ENCODE data around the gene RGS1. TPM values are rescaled to one million over a fixed set of nuclear protein-coding genes. Genes with fewer than 3 reads are reported as not detected.

The RGS1 gene
- total and polyA plus RNA-seq, 2 of the 4 experiments (the other 2 are of a cell fraction) = not detected

GRCh38 chr1:192626366-192627179 lies 51.0 kb downstream of the RGS1 start (continued):
- TF ChIP-seq ELK1 (IDR thresholded peaks at IDR 0.05; ENCODE audit: borderline replicate concordance, low read depth, low read length) (no peak), RFX5 (IDR thresholded peaks at IDR 0.05; ENCODE audit: low read depth, low read length) (no peak), MAFK (IDR thresholded peaks at IDR 0.05; ENCODE audit: low read depth, low read length) (no peak), POLR2A (IDR thresholded peaks at IDR 0.05; ENCODE audit: low read depth, low read length) (no peak)

- H2BK120ac ChIP-seq (ENCODE audit: low read depth, low read length) = no peak overlapping the region
- H4K91ac ChIP-seq (ENCODE audit: insufficient read depth, low read depth, low read length) = no peak overlapping the region
- H2BK20ac ChIP-seq (ENCODE audit: low read depth, low read length) = no peak overlapping the region
- no peak overlapping the region for H3K23ac ChIP-seq (ENCODE audit: low read depth, low read length)
- H3K27ac ChIP-seq (ENCODE audit: insufficient read depth, low read length) = no peak overlapping the region
- H3K9ac ChIP-seq (ENCODE audit: low read depth, low read length) = no peak overlapping the region
- H3K9me3 ChIP-seq (ENCODE audit: control insufficient read depth, insufficient read depth, low read length) = no peaks in the 10 kb centered on the region
- BruUV-seq (replicated peaks) = no TSS peak
- ChIA-PET POLR2A (ENCODE audit: unreplicated experiment) (no interaction called here), CTCF (no interaction called here)
- H2BK15ac ChIP-seq (ENCODE audit: low read depth, low read length) = no peak overlapping the region
- no peak overlapping the region for H4K8ac ChIP-seq (ENCODE audit: low read depth in 2 of 2, low read length in 2 of 2)
- H3K4ac ChIP-seq (ENCODE audit: low read depth, low read length) = no peak overlapping the region
- no peak overlapping the region for H2AFZ ChIP-seq (replicated peaks; ENCODE audit: low read length, poor library complexity)
- no peak overlapping the region for H2BK5ac ChIP-seq (ENCODE audit: low read depth, low read length, poor library complexity, severe bottlenecking)
- H4K5ac ChIP-seq (ENCODE audit: low read depth, low read length) = no peak overlapping the region
- no peak overlapping the region for H3K56ac ChIP-seq (ENCODE audit: extremely low read depth, insufficient read depth, low read length)
- dilution Hi-C loops (cut with HindIII; ENCODE audit: low sequenced_read_pairs, unreplicated experiment) (no loop called here), in situ Hi-C loops (cut with MboI; ENCODE audit: low sequenced_read_pairs) (no loop called here), intact Hi-C loops (cut with micrococcal nuclease) (loop anchor here (2.0 kb wide), 1 partner anchor 177 kb away; no protein-coding TSS in a partner anchor)
- no peak overlapping the region for H2AK9ac ChIP-seq (replicated peaks; ENCODE audit: low read depth, low read length, poor library complexity)
- H3K4me2 ChIP-seq (ENCODE audit: low read depth, low read length) = no peak overlapping the region
- H4K20me1 ChIP-seq (ENCODE audit: insufficient read depth, low read length) = no peaks in the 10 kb centered on the region
- H3K14ac ChIP-seq (replicated peaks; ENCODE audit: low read depth, low read length) = no peak overlapping the region
- WGBS, 2 experiments (ENCODE audit: extremely low coverage in 2 of 2, insufficient read length in 1 of 2) = 100% methylated on average over 3 of the region's 5 CpGs; no CpG with 5 or more reads in 1 of the 2 experiments
- ATAC-seq (ENCODE audit: low read depth) (no peak), DNase-seq (no peak)
- H3K36me3 ChIP-seq (ENCODE audit: control insufficient read depth, insufficient read depth, low read length) = no peaks in the 10 kb centered on the region
- H3K79me1 ChIP-seq (ENCODE audit: low read depth in 1 of 2, low read length in 2 of 2) = no peaks in the 10 kb centered on the region
- no peaks in the 10 kb centered on the region for H3K27me3 ChIP-seq (ENCODE audit: control insufficient read depth, insufficient read depth, low read length)
- H3K4me3 ChIP-seq (ENCODE audit: insufficient read depth, low read depth, low read length) = no peak overlapping the region
- no peak overlapping the region for H2AK5ac ChIP-seq (ENCODE audit: low read depth, low read length)
- no peaks in the 10 kb centered on the region; the same call in 1 of the 2 replicates for H3K4me1 ChIP-seq (ENCODE audit: control insufficient read depth, insufficient read depth, low read length)
- no peak overlapping the region for H3K18ac ChIP-seq (ENCODE audit: low read depth, low read length)
- no peaks in the 10 kb centered on the region for H3K9me1 ChIP-seq (ENCODE audit: insufficient read depth, low read length)
- TF ChIP-seq BHLHE40 (IDR thresholded peaks at IDR 0.05; ENCODE audit: low read depth, low read length) = no peak
- TF ChIP-seq CHD1 (IDR thresholded peaks at IDR 0.05; ENCODE audit: low read depth, low read length) = no peak
- TF ChIP-seq RAD21 (IDR thresholded peaks at IDR 0.05; ENCODE audit: low read length) = no peak
- no peak for TF ChIP-seq CTCF (conservative IDR thresholded peaks at IDR 0.05; ENCODE audit: low read depth, low read length)
- TF ChIP-seq RCOR1 (IDR thresholded peaks at IDR 0.05; ENCODE audit: insufficient replicate concordance, low read length) = no peak
- no peak for TF ChIP-seq RFX5 (IDR thresholded peaks at IDR 0.05; ENCODE audit: low read depth, low read length)
- no peak for TF ChIP-seq NFE2L2 (IDR thresholded peaks at IDR 0.05; ENCODE audit: low read depth, low read length)
- no peak for TF ChIP-seq MAZ (IDR thresholded peaks at IDR 0.05; ENCODE audit: borderline replicate concordance, low read depth, low read length)
- TF ChIP-seq FOS (IDR thresholded peaks at IDR 0.05; ENCODE audit: low read depth, low read length) = no peak
- TF ChIP-seq MXI1 (IDR thresholded peaks at IDR 0.05; ENCODE audit: borderline replicate concordance, low read depth, low read length) = no peak
- TF ChIP-seq POLR2A (IDR thresholded peaks at IDR 0.05; ENCODE audit: low read depth, low read length) = no peak
- TF ChIP-seq CEBPB (IDR thresholded peaks at IDR 0.05; ENCODE audit: low read depth, low read length) = no peak
- no peak for TF ChIP-seq SMC3 (IDR thresholded peaks at IDR 0.05; ENCODE audit: low read depth, low read length)
Measured at GRCh38 chr1:192627901-192628300, 52.3 kb downstream of the RGS1 start.
